Mucosa of descending colon (tissue), 3 donors: ENCODE data around the gene RAB20. TPM values are rescaled to one million over a fixed set of nuclear protein-coding genes. Genes with fewer than 3 reads are reported as not detected.

Source experiments
- ATAC-seq: fragments of 200-7000 bp; cut with Tn5 transposase; one replicate; pipeline ENCODE4 v1.9.1; 2020; ENCODE audit warnings: mild to moderate bottlenecking, moderate library complexity
- DNase-seq, 3 donors: peaks; one replicate each; pipeline ENCODE4 v3.0.0-alpha.2; 2020
- H3K36me3 ChIP-seq: fragments of 200-600 bp; one replicate; pipeline ENCODE4 v1.8.0; 2021; ENCODE audit warnings: low read depth, mild to moderate bottlenecking
- H3K4me1 ChIP-seq: fragments of 200-600 bp; one replicate; pipeline ENCODE4 v1.8.0; 2021; ENCODE audit warnings: low read depth, mild to moderate bottlenecking
- H3K4me3 ChIP-seq: fragments of 200-600 bp; one replicate; pipeline ENCODE4 v1.8.0; 2021; ENCODE audit warnings: mild to moderate bottlenecking
- H3K9me3 ChIP-seq: fragments of 200-600 bp; one replicate; pipeline ENCODE4 v1.8.0; 2021; ENCODE audit warnings: mild to moderate bottlenecking
- CTCF ChIP-seq: fragments of 200-600 bp; IDR thresholded peaks from one replicate; pipeline ENCODE4 v1.8.0; 2022; ENCODE audit warnings: antibody characterized with exemption, mild to moderate bottlenecking
- intact Hi-C, 2 donors: fragments of 100-400 bp; cut with DNase I in 1 of 2; cut with micrococcal nuclease in 1 of 2; formaldehyde crosslinking; loops; one replicate each; pipeline versions ENCODE4 v1.11.0 to v1.11.1; 2022; cut with DNase I, micrococcal nuclease
- total RNA-seq, 3 donors: library from RNA; stranded (reverse); fragmentation: NEBNext Ultra II Directional in 2 of 3; extraction: Animal tissue kit (Norgen Biotek cat#: 25700) in 2 of 3; gene quantifications; one replicate each; pipeline versions ENCODE4 v1.2.1 to v1.2.4, GENCODE V29; 2021 to 2023
- donor health status: DM: no; HTN: no; CAD: no; lungs with moderate emphysema.
- donor health status: DM: no; HTN: no; CAD: no.
- donor health status: DM: no; HTN: yes; CAD: no.

RAB20 gene
- total RNA-seq, 3 donors from 2014 or later = 24.4 to 45.2 (median 33.7) TPM

- no peaks in the 10 kb centered on the region for H3K9me3 ChIP-seq
- H3K4me3 ChIP-seq = no peak overlapping the region
- DNase-seq (peak; percentile 66 to 78 (median 66)), ATAC-seq (peak; percentile 61)
- no peak for TF ChIP-seq CTCF
- peaks cover 37% of the 10 kb centered on the region for H3K4me1 ChIP-seq
- no peaks in the 10 kb centered on the region for H3K36me3 ChIP-seq
- intact Hi-C loops = no loop called here
These were observed 43.0 kb downstream of the RAB20 start for GRCh38 chr13:110518571-110518970.

- intact Hi-C loops = no loop called here
- DNase-seq (peak in 1 of 3 donors; percentile 40), ATAC-seq (no peak)
- Histone ChIP-seq H3K9me3 (no peaks in the 10 kb centered on the region), H3K36me3 (no peaks in the 10 kb centered on the region), H3K4me1 (peaks cover 34% of the 10 kb centered on the region), H3K4me3 (no peak overlapping the region)
- no peak for TF ChIP-seq CTCF
These were observed 43.3 kb downstream of the RAB20 start for GRCh38 chr13:110518226-110518525.

- no peak overlapping the region for H3K4me3 ChIP-seq
- TF ChIP-seq CTCF = no peak
- H3K9me3 ChIP-seq = no peaks in the 10 kb centered on the region
- ATAC-seq = peak; percentile 66
- peak; percentile 30 to 61 (median 34) for DNase-seq
- intact Hi-C loops = no loop called here
- peaks cover 34% of the 10 kb centered on the region for H3K4me1 ChIP-seq
- peaks cover 2% of the 10 kb centered on the region for H3K36me3 ChIP-seq
These were observed 43.9 kb downstream of the RAB20 start for GRCh38 chr13:110517505-110518225.

GRCh38 chr13:110516500-110516899 is 45.0 kb downstream of the RAB20 start:
- DNase-seq = peak in 1 of 3 donors; percentile 23
- no peak for ATAC-seq
- Histone ChIP-seq H3K36me3 (peaks cover 7% of the 10 kb centered on the region), H3K9me3 (no peaks in the 10 kb centered on the region), H3K4me3 (no peak overlapping the region), H3K4me1 (peaks cover 27% of the 10 kb centered on the region)
- TF ChIP-seq CTCF = no peak
- intact Hi-C loops = no loop called here

GRCh38 chr13:110512198-110512740 is 49.3 kb downstream of the RAB20 start:
- Histone ChIP-seq H3K4me3 (no peak overlapping the region), H3K9me3 (no peaks in the 10 kb centered on the region), H3K36me3 (peaks cover 7% of the 10 kb centered on the region), H3K4me1 (peaks cover 5% of the 10 kb centered on the region)
- DNase-seq (peak in 1 of 3 donors; percentile 42), ATAC-seq (no peak)
- intact Hi-C loops = no loop called here
- no peak for TF ChIP-seq CTCF
